Measurements from ENCODE around the gene PPAN.

Gene PPAN

DNA sequence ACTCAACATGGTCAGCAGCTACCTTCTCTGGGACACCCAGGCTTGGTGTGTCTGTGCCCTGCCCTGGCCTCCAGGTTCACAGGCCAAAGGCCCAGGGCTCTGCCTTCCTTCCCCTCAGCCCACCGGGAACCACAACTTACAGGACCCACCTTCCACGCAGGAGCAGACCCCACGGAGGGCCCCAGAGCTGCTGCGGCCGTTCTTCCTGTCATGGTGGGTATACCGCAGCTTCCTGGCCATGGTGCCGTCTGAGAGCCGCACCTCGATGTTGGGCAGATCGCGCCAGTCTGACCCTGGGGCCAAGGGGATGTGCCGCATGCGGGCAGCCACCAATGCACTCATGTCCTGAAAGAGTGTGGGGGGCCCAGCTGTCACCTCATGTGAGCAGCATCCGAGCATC, 30.8 kb downstream of the PPAN start:
- TF ChIP-seq, protein P1, sequence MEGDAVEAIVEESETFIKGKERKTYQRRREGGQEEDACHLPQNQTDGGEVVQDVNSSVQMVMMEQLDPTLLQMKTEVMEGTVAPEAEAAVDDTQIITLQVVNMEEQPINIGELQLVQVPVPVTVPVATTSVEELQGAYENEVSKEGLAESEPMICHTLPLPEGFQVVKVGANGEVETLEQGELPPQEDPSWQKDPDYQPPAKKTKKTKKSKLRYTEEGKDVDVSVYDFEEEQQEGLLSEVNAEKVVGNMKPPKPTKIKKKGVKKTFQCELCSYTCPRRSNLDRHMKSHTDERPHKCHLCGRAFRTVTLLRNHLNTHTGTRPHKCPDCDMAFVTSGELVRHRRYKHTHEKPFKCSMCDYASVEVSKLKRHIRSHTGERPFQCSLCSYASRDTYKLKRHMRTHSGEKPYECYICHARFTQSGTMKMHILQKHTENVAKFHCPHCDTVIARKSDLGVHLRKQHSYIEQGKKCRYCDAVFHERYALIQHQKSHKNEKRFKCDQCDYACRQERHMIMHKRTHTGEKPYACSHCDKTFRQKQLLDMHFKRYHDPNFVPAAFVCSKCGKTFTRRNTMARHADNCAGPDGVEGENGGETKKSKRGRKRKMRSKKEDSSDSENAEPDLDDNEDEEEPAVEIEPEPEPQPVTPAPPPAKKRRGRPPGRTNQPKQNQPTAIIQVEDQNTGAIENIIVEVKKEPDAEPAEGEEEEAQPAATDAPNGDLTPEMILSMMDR (IDR thresholded peaks at IDR 0.05; ENCODE audit: low read depth, low read length) = no peak

GRCh38 chr19:10137751-10138682, 31.9 kb downstream of the PPAN start:
- DNase-seq (ENCODE audit: extremely low read depth, low read depth) = no peak
- TF ChIP-seq, protein P1 (IDR thresholded peaks at IDR 0.05; ENCODE audit: low read depth, low read length) = no peak

More for the DNA sequence above, 30.8 kb downstream of the PPAN start:
- no peak for DNase-seq (ENCODE audit: extremely low read depth, low read depth)

GRCh38 chr19:10138879-10139795, 33.0 kb downstream of the PPAN start:
- TF ChIP-seq, protein P1 (IDR thresholded peaks at IDR 0.05; ENCODE audit: low read depth, low read length) = no peak
- DNase-seq (ENCODE audit: extremely low read depth, low read depth) = no peak

DNA sequence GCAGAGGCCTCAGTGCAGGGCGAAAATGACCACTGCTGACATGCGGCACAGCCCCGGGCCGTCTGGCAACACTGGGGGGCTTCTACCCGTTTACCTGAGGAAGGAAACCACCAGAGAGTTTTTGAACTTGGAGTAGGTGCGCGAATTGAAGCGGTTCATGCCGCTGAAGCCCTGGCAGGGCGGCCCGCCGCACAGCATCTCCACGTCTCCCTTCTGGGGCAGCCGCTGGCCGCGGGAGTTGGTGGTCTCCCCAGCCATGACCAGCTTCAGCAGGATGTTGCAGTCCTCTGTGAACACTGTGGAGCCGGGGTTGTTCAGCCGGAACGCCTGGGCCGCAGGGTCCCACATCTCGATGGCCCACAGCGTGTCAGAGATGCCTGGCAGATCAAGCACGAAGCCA, 33.8 kb downstream of the PPAN start:
- DNase-seq (ENCODE audit: extremely low read depth, low read depth) = no peak
- TF ChIP-seq, protein P1 (IDR thresholded peaks at IDR 0.05; ENCODE audit: low read depth, low read length) = no peak

DNA sequence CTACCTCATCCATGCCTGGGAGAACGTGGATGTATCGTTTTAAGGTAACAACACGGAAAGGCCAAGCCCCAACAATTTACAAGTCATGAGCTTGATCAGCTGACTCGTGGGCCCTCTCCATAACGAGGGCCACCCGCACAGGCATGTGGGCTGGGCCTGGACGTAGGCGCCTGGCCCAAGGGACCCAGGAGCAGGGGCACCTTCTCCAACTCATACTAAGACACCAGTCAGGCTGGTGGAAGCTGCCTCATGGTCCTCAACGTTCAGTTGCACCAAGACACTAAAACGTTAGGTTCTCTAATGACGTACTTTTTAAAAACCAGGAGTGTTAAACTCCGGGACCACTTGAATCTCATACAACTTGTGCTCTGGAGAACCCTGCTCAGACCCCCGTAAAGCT, 35.3 kb downstream of the PPAN start:
- no peak for DNase-seq (ENCODE audit: extremely low read depth, low read depth)
- TF ChIP-seq, protein P1 (IDR thresholded peaks at IDR 0.05; ENCODE audit: low read depth, low read length) = no peak

GRCh38 chr19:10141973-10142372, 35.8 kb downstream of the PPAN start:
- TF ChIP-seq, protein P1 (IDR thresholded peaks at IDR 0.05; ENCODE audit: low read depth, low read length) = no peak

More at GRCh38 chr19:10141973-10142372, 35.8 kb downstream of the PPAN start:
- DNase-seq (ENCODE audit: extremely low read depth, low read depth) = no peak
